NCI-H446 treated with DMSO at 0.1 percent for 48 hours (cell line): ENCODE measurements around the gene THBD.
"Not testable (repeated sequence)": the region's sequence is repeated elsewhere in the genome, so short reads cannot be mapped to it uniquely, and the experiment has no call there.

Experiments
- DNase-seq: peaks from one replicate; lab custom pipeline; 2025; lab: John Stamatoyannopoulos, UW

The THBD gene

DNA sequence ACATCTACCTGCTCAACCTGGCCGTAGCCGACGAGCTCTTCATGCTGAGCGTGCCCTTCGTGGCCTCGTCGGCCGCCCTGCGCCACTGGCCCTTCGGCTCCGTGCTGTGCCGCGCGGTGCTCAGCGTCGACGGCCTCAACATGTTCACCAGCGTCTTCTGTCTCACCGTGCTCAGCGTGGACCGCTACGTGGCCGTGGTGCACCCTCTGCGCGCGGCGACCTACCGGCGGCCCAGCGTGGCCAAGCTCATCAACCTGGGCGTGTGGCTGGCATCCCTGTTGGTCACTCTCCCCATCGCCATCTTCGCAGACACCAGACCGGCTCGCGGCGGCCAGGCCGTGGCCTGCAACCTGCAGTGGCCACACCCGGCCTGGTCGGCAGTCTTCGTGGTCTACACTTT, 13.7 kb downstream of the THBD start:
- no peak for DNase-seq

DNA sequence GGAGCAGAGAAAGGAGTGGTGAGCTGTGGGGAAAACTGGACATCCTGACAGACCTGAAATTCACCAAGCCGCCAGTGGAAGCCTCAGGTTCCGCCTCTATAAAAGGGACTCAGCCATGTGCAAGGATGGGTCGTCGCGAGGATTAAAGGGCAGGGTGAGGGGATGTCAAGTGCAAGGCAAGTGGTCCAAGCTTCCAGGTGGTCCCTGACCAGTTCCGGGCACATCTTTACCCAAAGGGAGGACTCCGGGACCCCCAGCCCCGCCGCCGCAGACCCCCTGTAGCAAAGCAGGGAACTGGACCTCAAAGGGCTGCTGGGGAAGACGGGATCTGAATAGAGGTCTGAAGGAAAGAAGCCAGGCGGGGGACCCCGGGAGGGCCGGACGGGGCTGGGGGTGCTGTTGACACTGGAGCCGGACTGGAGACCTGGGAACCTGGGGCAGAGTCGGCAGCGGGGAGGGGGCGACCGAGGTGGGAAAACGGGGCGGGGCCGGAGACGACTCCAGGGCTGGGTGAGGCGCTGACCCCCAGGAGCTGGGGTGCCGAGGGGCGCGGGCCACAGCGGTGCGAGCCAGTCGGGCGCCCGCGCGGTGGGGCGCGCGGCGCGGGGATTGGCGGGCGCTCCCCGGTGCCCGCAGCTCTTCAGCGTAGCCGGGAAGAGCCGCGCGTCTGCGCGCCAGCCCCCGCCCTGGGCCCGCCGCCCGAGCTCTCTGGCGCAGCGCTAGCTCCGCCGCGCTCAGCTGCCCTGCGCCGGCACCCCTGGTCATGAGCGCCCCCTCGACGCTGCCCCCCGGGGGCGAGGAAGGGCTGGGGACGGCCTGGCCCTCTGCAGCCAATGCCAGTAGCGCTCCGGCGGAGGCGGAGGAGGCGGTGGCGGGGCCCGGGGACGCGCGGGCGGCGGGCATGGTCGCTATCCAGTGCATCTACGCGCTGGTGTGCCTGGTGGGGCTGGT, 14.5 kb downstream of the THBD start, which contains the start of gene SSTR4:
TSS of gene SSTR4 (plus strand) at position 592 of the 951 bp plus-strand sequence. CDS start at position 764, 172 bp downstream.
- no peak for DNase-seq

DNA sequence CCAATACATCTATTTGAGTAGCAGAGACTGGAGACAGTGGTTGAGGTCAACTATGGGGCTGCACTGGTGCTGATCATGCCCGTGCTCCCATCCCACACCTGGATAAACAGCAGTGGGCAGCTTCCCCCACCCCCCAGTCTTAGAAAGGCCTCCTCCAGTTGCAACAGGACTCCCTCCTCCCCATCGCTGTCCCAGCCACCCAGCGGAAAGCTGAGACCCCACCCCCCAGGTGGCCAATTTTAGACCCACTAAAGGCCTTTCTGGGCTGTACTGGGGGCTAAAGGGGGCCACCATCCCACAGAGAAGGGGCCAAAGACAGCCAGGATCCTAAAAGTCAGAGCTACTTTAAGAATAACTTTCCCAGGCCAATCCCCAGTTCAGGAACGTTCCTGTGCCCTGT, 15.6 kb downstream of the THBD start:
- DNase-seq, result no peak

DNA sequence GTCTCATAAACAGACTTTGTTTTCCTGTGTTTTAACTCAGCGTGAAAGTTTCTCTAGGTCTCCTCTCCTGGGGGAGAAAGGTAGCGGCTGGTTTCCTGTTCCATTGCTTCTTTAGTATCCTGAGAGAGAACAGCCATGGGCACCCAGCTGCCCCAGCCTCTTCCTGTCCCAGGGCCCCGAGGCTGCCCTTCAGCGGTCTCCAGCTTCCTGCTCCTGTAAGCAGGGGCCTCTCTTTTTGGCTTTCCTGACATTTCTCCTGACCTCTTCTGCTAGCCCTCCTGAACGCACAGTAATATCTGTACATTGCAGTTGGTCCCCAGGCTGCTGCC, 16.8 kb downstream of the THBD start:
- no peak for DNase-seq

DNA sequence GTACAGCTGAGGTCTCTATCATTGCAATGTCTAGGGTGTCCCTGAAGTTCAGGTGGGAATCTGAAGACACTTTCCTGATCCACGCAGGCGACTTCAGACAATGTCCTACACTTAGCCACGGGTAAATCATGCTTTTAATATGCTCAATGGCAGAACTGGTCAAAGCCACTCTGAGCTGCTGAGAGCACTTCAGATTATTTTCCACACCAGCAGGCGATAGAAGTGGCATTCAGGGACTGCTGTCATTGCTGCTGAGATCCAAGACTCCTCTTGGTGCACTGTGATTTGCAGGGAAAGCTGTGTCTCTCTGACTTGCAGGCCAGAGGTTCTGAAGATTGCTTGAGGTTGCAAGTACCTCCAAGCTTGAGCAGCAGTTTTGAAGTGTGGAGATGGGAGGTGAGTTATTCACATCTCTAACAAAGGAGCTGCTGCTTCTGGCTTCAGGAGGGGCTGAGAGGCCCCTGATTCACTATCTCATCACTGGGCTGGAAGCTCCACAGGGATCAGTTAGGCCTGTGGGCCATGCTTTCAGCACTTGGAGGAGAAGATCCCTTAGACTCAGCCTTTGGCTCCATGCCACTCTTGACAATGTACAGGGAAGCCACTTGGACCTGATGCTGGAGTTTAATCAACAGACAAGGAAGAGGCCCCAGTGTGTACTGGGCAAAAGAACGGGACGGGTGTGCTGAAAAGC, 17.3 kb downstream of the THBD start:
- no peak for DNase-seq

DNA sequence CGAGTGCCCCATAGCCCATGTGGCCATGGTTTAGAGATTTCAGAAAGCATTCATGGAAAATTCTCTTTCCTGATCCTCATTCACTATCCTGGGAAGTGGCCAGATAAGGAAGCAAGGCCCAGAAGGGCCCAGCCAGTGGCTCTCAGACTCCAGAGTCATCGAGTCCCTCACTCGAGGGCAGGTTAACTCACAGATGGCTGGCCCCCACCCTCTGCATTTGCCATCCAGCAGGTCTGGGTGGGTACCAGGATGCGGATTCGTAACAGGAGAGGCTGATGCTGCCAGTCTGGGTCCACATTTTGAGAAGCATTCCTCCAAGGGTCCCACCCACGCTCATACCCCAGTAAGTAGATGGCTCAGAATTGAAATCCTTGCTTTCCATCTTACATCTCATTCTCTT, 18.1 kb downstream of the THBD start:
- DNase-seq, result no peak

DNA sequence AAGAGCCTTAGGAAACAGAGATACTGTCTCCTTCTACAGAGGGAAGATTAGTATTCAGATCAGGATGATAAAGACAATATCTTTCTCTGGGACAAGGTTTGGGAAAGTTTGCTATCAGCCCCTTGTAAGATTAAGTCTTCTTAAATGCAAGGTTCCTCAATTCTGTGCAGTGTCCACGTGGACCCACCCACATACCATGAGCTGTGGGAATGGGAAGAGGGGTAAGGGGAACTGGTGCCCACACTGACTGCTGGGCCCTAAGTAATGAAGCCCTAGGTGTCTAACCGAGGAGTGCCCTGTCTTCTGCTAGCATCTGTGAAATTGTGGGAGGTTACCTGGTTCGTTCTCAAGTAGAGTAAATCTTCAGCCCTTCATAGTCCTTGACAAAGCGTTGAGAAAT, 20.1 kb downstream of the THBD start:
- no peak for DNase-seq

DNA sequence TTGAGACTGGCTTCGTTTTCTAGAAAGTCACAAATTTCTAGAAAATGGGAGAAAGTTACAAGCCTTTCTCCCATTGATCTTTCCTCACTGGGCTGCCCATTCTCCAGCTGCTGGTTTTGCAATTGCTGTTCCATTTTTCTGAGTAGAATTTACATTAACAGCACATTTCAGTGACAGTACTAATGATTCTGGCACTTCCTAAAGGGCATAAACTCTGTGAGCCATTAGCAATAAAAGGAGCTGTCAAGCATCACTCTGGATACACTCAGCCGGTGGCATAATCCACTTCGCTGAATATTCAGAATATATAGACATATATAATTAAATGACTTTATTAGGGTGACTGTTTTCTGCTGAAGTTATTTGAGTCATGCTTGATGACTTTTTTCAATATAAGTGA, 21.1 kb downstream of the THBD start:
- no peak for DNase-seq

DNA sequence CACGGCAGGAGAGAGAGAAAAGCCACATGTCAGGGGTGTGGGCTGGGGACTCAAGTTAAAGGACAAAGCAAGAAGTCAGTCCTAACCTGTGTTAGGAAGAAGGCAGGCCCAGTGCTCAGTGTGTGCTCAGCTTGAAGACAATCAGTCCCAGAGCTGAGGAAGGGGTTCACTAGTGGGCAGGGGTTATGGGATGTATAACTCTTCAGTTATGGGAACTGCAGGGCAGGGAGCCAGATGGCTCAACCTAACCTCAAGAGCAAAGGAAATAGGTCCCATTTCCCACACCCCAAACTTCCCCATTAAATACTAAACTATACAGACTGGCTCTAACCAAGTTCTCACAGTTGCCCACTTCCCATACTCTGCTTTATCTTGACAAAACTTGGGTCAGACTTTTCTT, 21.8 kb downstream of the THBD start:
- no peak for DNase-seq

DNA sequence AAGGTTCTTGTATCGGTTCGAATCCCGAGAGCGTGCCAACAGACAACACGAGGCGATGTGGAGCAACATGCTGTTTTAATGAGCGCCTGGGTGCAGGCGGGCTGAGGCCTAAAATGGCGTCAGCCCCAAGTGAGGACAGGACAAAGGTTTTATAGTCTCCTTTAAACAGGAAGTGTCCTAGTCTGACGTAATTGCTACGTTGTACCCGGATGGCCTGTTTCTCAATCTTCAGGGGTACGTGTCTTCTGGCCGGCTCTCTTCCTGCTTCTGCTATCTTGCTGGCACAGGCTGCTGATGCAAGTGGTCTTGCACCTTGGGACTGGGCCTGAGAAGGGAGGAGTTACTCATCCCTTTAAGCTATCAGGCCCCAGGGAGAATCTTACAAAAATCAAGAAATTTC, 24.0 kb downstream of the THBD start:
- DNase-seq, result not testable (repeated sequence)

DNA sequence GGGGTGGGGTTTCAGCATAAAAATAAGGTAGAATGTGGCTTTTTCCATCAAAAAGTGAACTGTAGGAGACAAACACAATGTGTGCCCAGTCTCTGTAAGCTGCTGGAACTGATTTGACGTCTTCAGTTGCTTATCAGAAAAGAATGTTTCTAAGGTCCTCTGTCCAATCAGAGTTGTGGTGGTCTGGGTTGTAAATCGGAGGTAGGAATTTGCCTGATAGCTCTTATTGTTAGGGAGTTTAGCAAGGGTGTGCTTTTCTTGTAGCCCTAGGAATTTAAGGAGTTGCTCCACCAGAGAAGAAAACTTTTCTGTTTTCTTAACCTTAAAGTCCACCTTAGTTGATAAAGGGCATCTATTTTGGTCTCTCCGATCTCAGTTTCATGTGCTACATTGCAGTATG, 24.8 kb downstream of the THBD start:
- no peak for DNase-seq

DNA sequence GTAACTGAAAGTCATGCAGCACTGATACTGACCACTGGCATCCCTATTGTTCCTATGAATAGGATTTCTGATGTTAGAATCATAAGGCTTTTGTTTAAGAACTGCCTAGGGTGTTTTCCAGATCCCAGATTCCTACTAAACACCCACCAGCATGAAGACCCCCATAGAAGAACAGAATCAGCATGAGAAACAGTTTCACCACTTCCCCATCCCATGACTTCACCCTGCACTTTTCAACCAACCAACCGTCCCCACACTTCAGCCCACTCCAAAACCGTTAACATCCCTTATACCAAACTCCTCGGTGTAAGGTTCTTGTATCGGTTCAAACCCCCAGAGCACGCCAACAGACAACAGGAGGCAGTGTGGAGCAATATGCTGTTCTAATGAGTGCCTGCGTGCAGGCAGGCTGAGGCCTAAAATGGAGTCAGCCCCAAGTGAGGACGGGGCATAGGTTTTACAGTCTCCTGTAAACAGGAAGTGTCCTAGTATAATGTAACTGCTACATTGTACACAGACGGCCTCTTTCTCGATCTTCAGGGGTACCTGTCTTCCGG, 25.8 kb downstream of the THBD start:
- no peak for DNase-seq

DNA sequence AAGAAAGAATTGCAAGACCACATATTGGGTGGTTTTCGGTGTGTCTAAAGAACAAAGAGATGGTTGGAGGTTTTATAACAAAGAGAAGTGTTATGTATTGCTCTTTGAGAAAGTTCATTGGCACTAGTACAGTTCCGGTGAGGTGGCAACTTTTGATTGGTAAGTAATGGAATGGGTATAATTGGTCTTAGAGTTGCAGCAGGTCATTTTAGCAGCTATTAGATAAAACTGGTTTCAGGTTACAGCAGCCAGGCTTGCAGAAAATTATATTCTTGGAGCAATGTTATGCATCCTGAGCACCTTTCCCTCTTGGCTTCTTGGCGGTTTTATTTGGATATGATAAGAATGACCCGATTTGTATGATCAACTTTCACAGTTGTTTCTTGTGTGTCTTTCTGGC, 26.6 kb downstream of the THBD start:
- DNase-seq, result no peak

DNA sequence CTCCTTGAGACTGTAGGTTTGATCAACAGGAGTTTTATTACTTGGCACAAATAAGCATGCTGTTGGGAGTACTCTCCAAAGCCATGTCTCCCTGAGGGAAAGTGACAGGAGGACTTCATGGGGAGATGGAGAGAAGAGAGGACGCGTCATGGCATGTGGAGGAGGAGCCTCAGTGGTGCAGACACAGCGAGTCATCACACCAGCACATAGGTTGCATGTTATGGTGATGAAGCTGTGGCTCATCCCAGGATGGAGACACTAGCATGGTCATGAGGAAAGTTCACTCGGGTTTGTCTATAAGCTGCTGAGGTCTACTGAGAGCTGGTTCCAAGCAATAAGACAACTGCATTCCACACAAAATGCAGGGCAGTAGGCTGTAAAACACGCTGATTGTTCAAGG, 27.5 kb downstream of the THBD start:
- DNase-seq, result no peak

DNA sequence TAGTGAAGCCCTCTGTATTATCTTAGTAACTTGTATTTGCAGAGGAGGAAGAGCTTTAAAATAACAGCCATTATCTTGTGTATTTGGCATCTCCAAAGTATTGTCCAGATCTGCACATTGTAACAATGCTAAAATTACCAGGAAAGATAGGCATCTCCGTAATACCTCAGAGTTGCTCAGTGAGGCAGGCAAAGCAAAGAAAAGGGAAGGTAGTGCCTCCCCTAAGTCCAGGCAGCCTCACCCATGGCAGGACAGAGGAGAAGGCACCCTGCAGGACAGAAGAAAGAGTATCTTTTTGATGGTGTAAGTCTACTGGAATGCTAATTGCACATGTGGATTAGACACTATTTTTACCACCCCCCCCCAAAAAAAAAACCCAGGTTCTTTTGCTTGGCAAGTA, 27.9 kb downstream of the THBD start:
- no peak for DNase-seq

DNA sequence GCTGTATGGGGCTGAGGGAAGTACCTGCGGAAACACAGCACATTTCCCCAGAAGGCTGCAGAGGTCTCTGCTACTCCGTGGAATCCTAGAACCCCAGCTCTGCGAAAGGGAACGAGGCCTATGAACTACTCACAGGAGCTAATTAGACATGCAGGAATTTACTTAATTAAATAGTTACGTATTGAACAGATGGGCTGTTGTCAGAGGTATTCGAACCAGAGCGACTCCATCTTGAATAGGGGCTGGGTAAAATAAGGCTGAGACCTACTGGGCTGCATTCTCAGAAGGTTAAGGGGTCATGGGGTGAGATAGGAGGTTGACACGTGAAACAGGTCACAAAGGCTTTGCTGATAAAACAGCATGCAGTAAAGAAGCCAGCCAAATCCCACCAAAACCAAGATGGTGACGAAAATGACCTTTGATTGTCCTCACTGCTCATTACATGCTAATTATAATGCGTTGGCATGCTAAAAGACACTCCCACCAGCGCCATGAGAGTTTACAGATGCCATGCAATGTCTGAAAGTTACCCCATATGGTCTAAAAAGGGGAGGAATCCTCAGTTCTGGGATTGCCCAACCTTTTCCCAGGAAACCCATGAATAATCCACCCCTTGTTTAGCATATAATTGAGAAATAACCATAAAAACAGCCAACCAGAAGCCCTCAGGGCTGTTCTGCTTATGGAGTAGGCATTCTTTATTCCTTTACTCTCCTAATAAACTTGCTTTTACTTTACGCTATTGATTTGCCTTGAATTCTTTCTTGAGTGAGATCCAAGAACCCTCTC, 29.0 kb downstream of the THBD start:
- DNase-seq, result no peak

DNA sequence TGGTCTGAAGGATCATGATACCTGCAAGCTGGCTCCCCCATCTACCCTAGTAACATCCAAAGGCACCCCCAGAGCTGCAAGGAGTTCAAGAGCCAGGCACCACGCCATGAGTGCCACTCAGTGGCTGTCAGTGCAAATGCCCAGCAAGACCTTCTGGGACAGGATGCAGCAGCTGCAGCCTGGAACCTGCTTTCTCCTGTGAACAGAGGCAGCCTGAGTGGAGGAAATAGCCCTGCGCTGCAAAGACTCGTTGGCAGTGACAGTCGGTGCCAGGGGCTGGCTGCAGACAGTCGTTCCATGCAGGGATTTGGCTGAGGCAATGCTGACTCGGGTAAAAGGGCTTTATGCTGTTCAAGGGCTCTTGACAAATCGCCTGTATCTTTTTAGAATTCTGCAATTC, 30.1 kb downstream of the THBD start:
- DNase-seq, result no peak

DNA sequence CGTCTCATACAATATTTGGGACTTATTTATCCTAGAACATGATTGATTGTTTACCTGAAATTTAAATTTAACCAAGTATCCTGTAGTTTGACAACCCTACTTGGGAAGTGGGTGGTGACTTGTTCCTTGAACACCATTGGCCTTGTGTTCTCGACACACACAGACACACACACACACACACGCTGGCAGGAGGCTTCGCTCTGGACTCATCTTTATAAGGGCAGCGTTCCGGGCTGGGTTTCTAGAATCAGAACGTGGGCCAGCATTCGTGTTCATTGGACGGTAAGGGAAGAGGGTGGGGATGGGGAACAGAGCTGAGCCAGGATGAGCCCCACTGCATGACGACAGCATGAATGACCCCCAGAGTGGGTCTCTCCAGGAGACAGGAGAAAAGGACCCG, 30.5 kb downstream of the THBD start:
- DNase-seq, result no peak

DNA sequence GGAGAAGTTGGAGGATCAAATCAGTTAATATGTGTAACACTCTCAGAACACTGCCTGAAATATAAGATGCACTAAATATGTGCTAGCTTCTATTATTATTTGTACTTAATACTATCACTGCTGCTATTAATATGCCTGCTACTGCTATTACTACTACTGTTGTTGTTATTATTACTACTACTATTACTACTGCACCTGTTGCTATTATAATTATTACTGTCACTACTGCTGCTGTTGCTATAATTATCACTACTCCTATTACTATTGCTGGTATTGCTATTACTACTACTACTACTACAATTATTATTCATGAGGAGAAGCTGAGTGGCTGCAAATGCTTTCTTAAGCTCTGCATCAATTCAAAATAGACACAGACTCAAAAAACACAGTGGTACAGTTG, 31.0 kb downstream of the THBD start:
- no peak for DNase-seq

DNA sequence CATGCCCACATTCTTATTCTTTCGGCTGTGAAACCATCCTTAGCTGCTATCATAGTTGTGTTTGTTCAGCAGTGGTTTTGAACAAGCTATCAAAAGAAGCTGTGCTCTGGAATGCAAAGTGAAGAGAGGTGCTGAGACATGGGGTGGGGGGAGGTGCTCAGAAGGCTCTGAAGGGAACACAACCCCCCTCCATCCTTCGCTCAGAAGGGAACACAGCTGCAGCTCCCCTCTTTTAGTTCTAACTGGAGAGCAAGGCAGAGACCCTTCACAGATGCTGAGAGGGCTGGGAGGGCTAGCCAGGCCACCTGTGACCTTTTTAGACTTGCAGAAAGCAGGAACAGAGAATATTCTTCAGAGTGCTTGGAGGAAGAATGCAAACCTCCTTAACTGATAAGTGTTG, 32.0 kb downstream of the THBD start:
- no peak for DNase-seq

DNA sequence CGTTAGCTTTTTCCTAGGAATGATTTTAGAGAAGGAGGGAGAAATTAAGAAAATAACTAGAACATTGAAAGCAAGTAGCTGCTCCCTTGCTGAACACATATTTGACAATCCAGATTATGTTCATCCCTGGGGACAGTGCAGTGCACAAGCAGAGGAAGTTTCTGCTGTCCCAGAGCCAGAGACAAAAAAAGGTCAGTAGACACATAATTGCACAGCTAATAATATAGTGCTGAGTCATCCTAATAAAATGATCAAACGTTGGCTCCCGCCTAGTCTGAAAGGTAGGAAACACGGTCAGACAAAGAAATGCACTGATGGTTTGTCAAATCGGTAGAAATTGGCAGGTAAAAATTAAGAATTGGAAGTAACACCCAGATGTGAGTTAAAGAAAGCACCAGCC, 36.0 kb downstream of the THBD start:
- DNase-seq, result no peak

DNA sequence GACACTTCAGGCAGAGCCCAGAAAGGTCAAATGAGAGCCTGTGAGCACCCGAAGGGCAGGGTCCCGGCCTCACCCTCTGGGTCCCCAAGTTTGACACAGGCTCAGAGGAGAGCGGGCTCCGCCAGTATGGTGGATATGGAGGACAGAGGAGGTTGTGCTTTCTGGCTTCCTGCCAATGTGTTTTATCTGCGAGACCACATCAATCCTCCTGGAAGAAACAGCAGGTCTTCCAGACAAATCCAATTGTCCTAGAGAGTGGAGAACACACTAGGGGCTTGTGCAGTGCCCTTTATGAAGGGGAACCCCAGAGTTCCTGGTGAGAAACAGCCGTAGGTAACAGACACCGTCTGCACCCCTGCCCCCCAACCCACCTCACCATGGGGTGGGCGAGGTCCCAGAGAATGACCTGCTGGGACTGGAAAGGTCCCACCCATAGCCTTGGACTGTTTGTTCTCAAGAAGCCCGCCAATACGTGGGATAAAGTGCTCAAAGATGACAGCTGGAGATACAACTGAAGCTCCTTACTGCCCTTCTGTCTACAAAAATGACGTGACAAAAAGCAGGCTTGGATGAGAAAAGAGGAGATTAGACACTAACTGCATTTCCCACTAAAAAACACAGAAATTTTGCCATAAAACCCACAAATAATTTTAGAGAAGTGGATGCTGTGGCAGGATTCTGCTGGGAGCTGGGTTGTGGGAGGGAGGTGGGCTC, 38.3 kb downstream of the THBD start:
- DNase-seq, result no peak
